Suprapubic skin (tissue), 4 donors: ENCODE data around the gene PARD3B. TPM values are rescaled to one million over a fixed set of nuclear protein-coding genes. Genes with fewer than 3 reads are reported as not detected.

ENCODE experiments used
- DNase-seq, 2 donors: peaks; one replicate each; pipeline ENCODE4 v3.0.0-alpha.2; 2019; ENCODE audit warnings: low spot score in 2 of 2
- H3K27ac ChIP-seq: fragments of 200-600 bp; sonication (generic); one replicate; pipeline ENCODE4 v1.5.1; 2019
- H3K27me3 ChIP-seq: fragments of 200-600 bp; sonication (generic); one replicate; pipeline ENCODE4 v1.5.1; 2019
- H3K36me3 ChIP-seq: fragments of 200-600 bp; sonication (generic); one replicate; pipeline ENCODE4 v1.5.1; 2019
- H3K4me1 ChIP-seq: fragments of 200-600 bp; sonication (generic); one replicate; pipeline ENCODE4 v1.5.1; 2019
- H3K4me3 ChIP-seq: fragments of 200-600 bp; sonication (generic); one replicate; pipeline ENCODE4 v1.5.1; 2019; ENCODE audit warnings: mild to moderate bottlenecking
- H3K9me3 ChIP-seq: fragments of 200-600 bp; sonication (generic); one replicate; pipeline ENCODE4 v1.5.1; 2019
- CTCF ChIP-seq, 2 donors: fragments of 200-600 bp in 1 of 2; fragments of 450-650 bp in 1 of 2; sonication (generic) in 1 of 2; IDR thresholded peaks; one replicate each; pipeline ENCODE4 v1.5.1; 2016 to 2019; ENCODE audit warnings: antibody characterized with exemption in 2 of 2, mild to moderate bottlenecking in 1 of 2, moderate library complexity in 1 of 2
- EP300 ChIP-seq: sonication (generic); formaldehyde crosslinking; IDR thresholded peaks from one replicate; pipeline ENCODE4 v1.6.1; 2017; ENCODE audit warnings: antibody characterized with exemption
- POLR2A ChIP-seq, 2 donors: fragments of 450-650 bp; IDR thresholded peaks; one replicate each; pipeline ENCODE4 v1.6.1; 2017; ENCODE audit warnings: antibody characterized with exemption in 2 of 2, mild to moderate bottlenecking in 2 of 2, moderate library complexity in 2 of 2
- POLR2AphosphoS5 ChIP-seq, 3 donors: sonication (generic); formaldehyde crosslinking; IDR thresholded peaks; one replicate each; pipeline ENCODE4 v1.6.1; 2017; ENCODE audit warnings: antibody characterized with exemption in 3 of 3
- WGBS: methylation state at CpG from one replicate; pipeline ENCODE4 v1.1.5; 2018; 5-methylcytosine and 5-hydroxymethylcytosine counted together
- total RNA-seq, 4 donors: library from RNA; depleted of rRNA; stranded (reverse); fragments of >200 nt; gene quantifications; one replicate each; pipeline ENCODE4 v1.1.0, GENCODE V29; 2016

Gene PARD3B
- total RNA-seq, 4 donors from 2014 or later, result 12.5 to 18.9 (median 15.5) TPM

- H3K27me3 ChIP-seq, result no peaks in the 10 kb centered on the region
- no peak overlapping the region for H3K27ac ChIP-seq
- peaks cover 30% of the 10 kb centered on the region for H3K4me1 ChIP-seq
- H3K4me3 ChIP-seq, result no peak overlapping the region
- H3K9me3 ChIP-seq, result no peaks in the 10 kb centered on the region
- WGBS, result 94% methylated on average over 2 of the region's 3 CpGs
- H3K36me3 ChIP-seq, result no peaks in the 10 kb centered on the region
- TF ChIP-seq POLR2A (IDR thresholded peaks at IDR 0.05), result no peak
- no peak for TF ChIP-seq EP300
- TF ChIP-seq CTCF (IDR thresholded peaks at IDR 0.05), result no peak
- no peak for TF ChIP-seq POLR2AphosphoS5 (IDR thresholded peaks at IDR 0.05)
- DNase-seq, result no peak
Observed at GRCh38 chr2:205662206-205662965, 1117.1 kb downstream of the PARD3B start.

GRCh38 chr2:205665791-205666190, 1120.5 kb downstream of the PARD3B start:
- no peaks in the 10 kb centered on the region for H3K27me3 ChIP-seq
- TF ChIP-seq CTCF (IDR thresholded peaks at IDR 0.05) (no peak), EP300 (no peak), POLR2AphosphoS5 (IDR thresholded peaks at IDR 0.05) (no peak), POLR2A (IDR thresholded peaks at IDR 0.05) (no peak)
- DNase-seq, result no peak
- no peak overlapping the region for H3K27ac ChIP-seq
- 72% methylated on average over 2 of the region's 2 CpGs for WGBS
- peaks cover 9% of the 10 kb centered on the region for H3K4me1 ChIP-seq
- no peaks in the 10 kb centered on the region for H3K36me3 ChIP-seq
- no peak overlapping the region for H3K4me3 ChIP-seq
- H3K9me3 ChIP-seq, result no peaks in the 10 kb centered on the region
